Omental fat pad (tissue), 4 donors: ENCODE results near the gene PTPRK. TPM values are rescaled to one million over a fixed set of nuclear protein-coding genes. Genes with fewer than 3 reads are reported as not detected.
"Not testable (repeated sequence)": the region's sequence is repeated elsewhere in the genome, so short reads cannot be mapped to it uniquely, and the experiment has no call there.

ENCODE experiments used
- ATAC-seq: fragments of 150-250 bp; one replicate; pipeline ENCODE4 v1.9.1; 2016; ENCODE audit warnings: mild to moderate bottlenecking, moderate library complexity; ENCODE audit not compliant: low FRiP score
- DNase-seq: peaks from one replicate; pipeline ENCODE4 v3.0.0-alpha.2; 2019; ENCODE audit warnings: low spot score
- CTCF ChIP-seq, 3 donors: fragments of 450-650 bp; IDR thresholded peaks; one replicate each; pipeline ENCODE4 v1.5.1; 2016 to 2017; ENCODE audit warnings: antibody characterized with exemption in 3 of 3, mild to moderate bottlenecking in 3 of 3, moderate library complexity in 2 of 3
- total RNA-seq, 4 donors: library from RNA; depleted of rRNA; stranded (reverse); fragments of >200 nt; gene quantifications; one replicate each; pipeline ENCODE4 v1.1.0, GENCODE V29; 2016

The PTPRK gene
- total RNA-seq, 4 donors from 2014 or later: 16.2 to 32.6 (median 20.9) TPM

- no peak for TF ChIP-seq CTCF (IDR thresholded peaks at IDR 0.05)
- no peak for ATAC-seq
- DNase-seq: no peak
These were observed 521.4 kb downstream of the PTPRK start for GRCh38 chr6:127998985-127999384.

- no peak for TF ChIP-seq CTCF (IDR thresholded peaks at IDR 0.05)
- DNase-seq (no peak), ATAC-seq (no peak)
These were observed 522.8 kb downstream of the PTPRK start for GRCh38 chr6:127997496-127998164.

GRCh38 chr6:127996925-127997324, 523.5 kb downstream of the PTPRK start:
- no peak for TF ChIP-seq CTCF (IDR thresholded peaks at IDR 0.05)
- ATAC-seq: no peak

GRCh38 chr6:127992144-127992543, 528.3 kb downstream of the PTPRK start:
- no peak for DNase-seq
- TF ChIP-seq CTCF (IDR thresholded peaks at IDR 0.05): no peak
- no peak for ATAC-seq

More at GRCh38 chr6:127996925-127997324, 523.5 kb downstream of the PTPRK start:
- no peak for DNase-seq

GRCh38 chr6:127990074-127990473, 530.3 kb downstream of the PTPRK start:
- no peak for DNase-seq
- ATAC-seq: no peak
- no peak for TF ChIP-seq CTCF (IDR thresholded peaks at IDR 0.05)

GRCh38 chr6:127980996-127981395, 539.4 kb downstream of the PTPRK start:
- ATAC-seq: no peak
- DNase-seq: no peak

GRCh38 chr6:127978185-127978584, 542.2 kb downstream of the PTPRK start:
- not testable (repeated sequence) for DNase-seq, ATAC-seq

More at GRCh38 chr6:127980996-127981395, 539.4 kb downstream of the PTPRK start:
- no peak for TF ChIP-seq CTCF (IDR thresholded peaks at IDR 0.05)
